Measurements from ENCODE around the gene MAPRE3.

DNA sequence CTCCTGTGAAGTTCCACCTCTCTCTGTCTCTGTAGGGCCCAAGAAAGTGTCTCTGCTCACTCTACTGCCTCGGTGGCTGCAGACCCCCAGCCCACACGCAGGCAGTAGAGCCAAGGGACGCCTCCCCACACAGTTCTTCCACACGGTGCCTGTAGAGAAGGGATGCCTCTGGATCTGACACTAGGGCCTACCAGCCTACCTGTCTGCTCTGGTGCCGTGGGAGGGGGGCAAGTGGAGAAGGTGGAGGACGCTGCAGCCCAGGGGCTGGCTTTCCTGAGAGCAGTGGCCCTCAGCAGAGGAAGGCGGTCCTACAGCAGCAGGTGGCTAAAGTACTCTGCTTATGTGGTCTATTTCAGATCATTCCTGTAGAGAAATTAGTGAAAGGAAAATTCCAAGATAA lies 53.3 kb downstream of the MAPRE3 start:
- TF ChIP-seq POLR2AphosphoS5 (IDR thresholded peaks at IDR 0.05), result peak in 1 of 3 donors; percentile 19
- TF ChIP-seq, protein P1, sequence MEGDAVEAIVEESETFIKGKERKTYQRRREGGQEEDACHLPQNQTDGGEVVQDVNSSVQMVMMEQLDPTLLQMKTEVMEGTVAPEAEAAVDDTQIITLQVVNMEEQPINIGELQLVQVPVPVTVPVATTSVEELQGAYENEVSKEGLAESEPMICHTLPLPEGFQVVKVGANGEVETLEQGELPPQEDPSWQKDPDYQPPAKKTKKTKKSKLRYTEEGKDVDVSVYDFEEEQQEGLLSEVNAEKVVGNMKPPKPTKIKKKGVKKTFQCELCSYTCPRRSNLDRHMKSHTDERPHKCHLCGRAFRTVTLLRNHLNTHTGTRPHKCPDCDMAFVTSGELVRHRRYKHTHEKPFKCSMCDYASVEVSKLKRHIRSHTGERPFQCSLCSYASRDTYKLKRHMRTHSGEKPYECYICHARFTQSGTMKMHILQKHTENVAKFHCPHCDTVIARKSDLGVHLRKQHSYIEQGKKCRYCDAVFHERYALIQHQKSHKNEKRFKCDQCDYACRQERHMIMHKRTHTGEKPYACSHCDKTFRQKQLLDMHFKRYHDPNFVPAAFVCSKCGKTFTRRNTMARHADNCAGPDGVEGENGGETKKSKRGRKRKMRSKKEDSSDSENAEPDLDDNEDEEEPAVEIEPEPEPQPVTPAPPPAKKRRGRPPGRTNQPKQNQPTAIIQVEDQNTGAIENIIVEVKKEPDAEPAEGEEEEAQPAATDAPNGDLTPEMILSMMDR (IDR thresholded peaks at IDR 0.05 in 8 of 11, conservative IDR thresholded peaks at IDR 0.05 in 3 of 11), result no peak
